ENCODE data around the gene CCL3.

DNA sequence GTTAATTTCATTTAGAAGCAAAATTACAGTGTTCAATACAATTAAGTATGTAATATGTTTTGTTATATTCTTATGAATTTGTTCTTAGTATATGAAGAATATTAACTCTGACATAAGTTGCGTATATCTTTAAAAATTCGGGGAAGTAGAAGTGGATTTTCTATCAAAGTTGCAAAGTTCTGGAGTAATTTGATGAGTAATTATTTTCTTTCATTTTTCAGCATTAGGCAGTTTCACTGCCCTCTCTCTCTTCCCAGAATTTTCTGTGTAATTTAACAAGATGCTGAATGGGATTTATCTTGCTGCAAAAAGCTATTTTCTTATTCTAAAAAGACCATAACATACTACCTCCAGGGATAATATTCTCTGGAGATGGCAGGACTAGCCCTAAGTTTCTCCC is 34.8 kb downstream of the CCL3 start:
- TF ChIP-seq, protein P1, sequence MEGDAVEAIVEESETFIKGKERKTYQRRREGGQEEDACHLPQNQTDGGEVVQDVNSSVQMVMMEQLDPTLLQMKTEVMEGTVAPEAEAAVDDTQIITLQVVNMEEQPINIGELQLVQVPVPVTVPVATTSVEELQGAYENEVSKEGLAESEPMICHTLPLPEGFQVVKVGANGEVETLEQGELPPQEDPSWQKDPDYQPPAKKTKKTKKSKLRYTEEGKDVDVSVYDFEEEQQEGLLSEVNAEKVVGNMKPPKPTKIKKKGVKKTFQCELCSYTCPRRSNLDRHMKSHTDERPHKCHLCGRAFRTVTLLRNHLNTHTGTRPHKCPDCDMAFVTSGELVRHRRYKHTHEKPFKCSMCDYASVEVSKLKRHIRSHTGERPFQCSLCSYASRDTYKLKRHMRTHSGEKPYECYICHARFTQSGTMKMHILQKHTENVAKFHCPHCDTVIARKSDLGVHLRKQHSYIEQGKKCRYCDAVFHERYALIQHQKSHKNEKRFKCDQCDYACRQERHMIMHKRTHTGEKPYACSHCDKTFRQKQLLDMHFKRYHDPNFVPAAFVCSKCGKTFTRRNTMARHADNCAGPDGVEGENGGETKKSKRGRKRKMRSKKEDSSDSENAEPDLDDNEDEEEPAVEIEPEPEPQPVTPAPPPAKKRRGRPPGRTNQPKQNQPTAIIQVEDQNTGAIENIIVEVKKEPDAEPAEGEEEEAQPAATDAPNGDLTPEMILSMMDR (IDR thresholded peaks at IDR 0.05; ENCODE audit: poor library complexity, severe bottlenecking): no peak
- TF ChIP-seq EZH2 (IDR thresholded peaks at IDR 0.05; ENCODE audit: borderline replicate concordance, insufficient read depth, low read length, poor library complexity, severe bottlenecking) (no peak), POLR2AphosphoS5 (IDR thresholded peaks at IDR 0.05) (no peak), RAD21 (conservative IDR thresholded peaks at IDR 0.05) (no peak), SMC3 (conservative IDR thresholded peaks at IDR 0.05; ENCODE audit: poor library complexity) (no peak)
- TF ChIP-seq, protein P2, sequence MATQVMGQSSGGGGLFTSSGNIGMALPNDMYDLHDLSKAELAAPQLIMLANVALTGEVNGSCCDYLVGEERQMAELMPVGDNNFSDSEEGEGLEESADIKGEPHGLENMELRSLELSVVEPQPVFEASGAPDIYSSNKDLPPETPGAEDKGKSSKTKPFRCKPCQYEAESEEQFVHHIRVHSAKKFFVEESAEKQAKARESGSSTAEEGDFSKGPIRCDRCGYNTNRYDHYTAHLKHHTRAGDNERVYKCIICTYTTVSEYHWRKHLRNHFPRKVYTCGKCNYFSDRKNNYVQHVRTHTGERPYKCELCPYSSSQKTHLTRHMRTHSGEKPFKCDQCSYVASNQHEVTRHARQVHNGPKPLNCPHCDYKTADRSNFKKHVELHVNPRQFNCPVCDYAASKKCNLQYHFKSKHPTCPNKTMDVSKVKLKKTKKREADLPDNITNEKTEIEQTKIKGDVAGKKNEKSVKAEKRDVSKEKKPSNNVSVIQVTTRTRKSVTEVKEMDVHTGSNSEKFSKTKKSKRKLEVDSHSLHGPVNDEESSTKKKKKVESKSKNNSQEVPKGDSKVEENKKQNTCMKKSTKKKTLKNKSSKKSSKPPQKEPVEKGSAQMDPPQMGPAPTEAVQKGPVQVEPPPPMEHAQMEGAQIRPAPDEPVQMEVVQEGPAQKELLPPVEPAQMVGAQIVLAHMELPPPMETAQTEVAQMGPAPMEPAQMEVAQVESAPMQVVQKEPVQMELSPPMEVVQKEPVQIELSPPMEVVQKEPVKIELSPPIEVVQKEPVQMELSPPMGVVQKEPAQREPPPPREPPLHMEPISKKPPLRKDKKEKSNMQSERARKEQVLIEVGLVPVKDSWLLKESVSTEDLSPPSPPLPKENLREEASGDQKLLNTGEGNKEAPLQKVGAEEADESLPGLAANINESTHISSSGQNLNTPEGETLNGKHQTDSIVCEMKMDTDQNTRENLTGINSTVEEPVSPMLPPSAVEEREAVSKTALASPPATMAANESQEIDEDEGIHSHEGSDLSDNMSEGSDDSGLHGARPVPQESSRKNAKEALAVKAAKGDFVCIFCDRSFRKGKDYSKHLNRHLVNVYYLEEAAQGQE (IDR thresholded peaks at IDR 0.05; ENCODE audit: borderline replicate concordance): no peak

Measured in neural cell (in vitro differentiated cells).